NCI-H2196 treated with DMSO at 0.1 percent for 48 hours (cell line): Measurements from ENCODE around the gene CDKN2B-AS1.
A peak's percentile ranks its signal among the peaks of the same experiment; 100 is the strongest.
"Not testable (repeated sequence)": the region's sequence is repeated elsewhere in the genome, so short reads cannot be mapped to it uniquely, and the experiment has no call there.

ENCODE experiments used
- DNase-seq: peaks from one replicate; lab custom pipeline; 2025; ENCODE audit not compliant: unreplicated experiment; lab: John Stamatoyannopoulos, UW

CDKN2B-AS1 gene

GRCh38 chr9:21994556-21995005, at the start of gene CDKN2B-AS1:
CDKN2B-AS1 (plus strand) TSS chr9:21994791.
- peak; percentile 85 for DNase-seq

DNA sequence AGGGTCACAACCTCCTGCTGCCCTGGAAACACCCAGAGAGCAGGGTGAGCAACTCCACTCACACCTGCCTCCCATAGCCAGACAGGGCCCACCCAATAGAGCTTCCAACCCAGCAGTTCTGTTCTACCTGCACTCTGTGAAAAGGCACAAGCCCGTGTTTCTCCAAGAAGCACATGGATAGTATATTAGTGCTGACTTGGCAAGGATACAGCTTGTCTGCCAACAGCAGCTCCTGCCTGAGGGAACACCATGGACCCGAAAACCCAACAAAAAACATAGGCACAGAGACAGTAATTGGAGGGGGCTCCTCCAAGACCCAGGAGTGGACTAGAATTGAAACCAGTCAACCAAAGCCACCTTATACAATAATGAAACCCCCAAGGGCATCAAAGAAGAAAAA, 49.0 kb upstream of the CDKN2B-AS1 start:
- no peak for DNase-seq

DNA sequence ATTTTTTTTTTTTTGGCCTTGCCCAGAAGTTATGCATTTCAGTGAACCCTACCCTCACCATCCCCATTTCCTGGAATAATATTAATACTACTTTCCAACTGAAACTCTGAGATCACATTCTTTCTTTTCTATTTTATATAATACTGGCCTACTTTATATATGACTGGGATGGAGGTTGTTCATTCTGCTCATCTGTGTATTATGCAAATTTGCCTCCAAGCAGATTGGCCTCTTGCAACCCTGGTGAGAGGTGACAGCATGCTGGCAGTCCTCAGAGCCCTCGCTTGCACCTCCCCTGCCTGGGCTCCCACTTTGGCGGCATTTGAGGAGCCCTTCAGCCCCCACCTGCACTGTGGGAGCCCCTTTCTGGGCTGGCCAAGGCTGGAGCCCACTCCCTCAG, 35.8 kb upstream of the CDKN2B-AS1 start:
- DNase-seq: no peak

DNA sequence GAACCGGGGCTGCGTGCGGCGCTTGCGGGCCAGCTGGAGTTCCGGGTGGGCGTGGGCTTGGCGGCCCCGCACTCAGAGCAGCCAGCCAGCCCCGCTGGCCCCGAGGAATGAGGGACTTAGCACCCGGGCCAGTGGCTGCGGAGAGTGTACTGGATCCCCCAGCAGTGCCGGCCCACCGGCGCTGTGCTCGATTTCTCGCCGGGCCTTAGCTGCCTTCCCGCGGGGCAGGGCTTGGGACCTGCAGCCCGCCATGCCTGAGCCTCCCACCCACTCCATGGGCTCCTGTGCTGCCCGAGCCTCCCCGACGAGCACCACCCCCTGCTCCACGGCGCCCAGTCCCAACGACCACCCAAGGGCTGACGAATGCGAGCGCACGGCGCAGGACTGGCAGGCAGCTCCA, 35.3 kb upstream of the CDKN2B-AS1 start:
- DNase-seq: not testable (repeated sequence)

DNA sequence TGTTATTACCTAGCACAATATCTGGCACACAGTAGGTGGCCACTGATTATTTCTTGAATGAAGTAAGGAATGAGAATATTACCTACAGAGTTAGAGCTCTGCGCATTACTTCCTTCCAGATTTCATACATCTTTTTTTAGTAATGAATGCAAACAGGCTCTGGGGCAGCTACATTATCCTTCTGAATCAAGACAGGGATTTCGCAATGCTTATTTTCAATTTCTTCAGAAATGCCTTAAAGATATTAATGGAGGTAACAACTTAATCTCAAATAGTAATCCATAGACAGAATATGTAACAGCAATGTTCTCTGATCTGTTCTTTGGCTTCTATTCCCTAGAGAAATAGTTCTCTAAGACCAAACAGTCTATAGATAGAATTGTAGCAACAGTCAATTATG, 33.0 kb upstream of the CDKN2B-AS1 start:
- no peak for DNase-seq

GRCh38 chr9:21964925-21965385, 29.6 kb upstream of the CDKN2B-AS1 start:
- DNase-seq: no peak

DNA sequence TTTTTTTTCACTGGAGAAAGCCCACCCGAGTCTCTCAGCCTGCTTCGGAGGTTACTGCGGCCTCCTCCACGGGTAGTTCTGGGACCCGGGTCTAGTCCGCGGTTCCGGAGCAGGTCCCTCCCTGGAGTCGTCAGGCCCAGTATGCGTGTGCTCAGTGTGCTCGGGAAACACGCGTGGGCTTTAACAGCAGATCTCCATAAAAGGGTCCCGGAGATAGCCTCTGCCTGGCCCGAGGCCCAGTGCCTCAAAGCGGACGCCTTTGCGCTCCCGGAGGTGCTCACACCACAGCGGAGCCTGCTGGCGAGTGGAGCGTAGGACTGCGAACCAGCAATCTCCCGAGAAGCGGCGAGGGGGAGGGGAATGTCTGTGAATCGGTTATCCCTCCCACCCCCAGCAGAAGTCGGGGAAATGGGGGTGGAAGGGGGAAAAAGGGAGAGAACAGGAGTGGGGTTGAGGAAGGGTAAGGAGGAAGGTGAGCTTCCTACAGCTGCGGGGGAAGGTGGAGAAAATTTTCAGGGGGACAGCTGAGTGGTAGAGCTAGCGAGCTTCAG, 29.1 kb upstream of the CDKN2B-AS1 start:
- DNase-seq: no peak

DNA sequence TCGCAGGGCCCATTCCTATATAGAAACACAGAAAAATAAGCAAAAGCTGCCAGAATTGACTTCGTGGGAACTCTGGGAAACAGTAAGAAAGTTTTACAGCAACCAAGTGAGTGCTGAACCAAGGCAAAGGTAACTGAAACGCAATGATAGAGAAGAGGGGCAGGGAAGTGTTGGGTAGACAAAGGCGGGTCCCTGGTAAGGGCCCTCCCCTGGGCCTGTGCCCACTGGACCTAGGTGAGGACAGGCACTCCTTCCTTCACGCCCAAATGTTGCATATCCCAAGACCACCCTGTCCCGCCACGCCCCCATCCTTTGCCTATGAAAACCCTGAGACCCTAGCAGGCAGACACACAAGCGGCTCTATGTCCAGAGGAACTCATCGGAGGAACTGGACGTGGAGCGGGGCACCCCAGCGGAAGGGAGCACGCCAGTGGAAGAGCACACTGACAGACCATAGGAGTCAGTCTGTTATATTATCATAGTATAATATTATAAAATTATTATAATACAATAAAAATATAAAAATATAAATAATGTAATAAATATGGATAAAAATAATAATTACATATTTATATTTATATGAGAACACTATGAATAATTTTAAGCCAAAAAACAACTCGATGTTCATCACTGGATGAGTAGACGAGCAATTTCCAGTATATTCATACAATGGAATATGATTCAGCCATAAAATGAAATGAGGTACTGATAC, 28.3 kb upstream of the CDKN2B-AS1 start:
- no peak for DNase-seq

DNA sequence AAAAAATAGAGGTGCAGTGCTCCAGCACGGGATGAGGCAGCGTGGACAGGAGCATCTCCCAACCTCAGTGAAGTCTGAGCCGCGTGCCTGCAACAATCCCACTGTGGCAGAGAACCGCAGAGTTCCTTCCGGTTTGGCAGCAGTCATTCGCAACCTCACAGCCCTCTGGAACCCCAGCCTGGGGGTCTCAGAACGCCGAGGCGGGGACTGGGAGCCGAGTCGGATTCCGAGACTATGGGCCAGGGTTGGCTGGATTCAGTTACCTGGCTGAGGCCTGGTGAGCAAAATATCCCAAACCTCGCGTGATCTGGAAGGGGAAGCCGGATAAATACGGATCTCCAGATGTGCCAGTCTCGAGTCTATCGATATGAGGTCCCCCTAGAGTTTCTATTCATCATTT, 27.4 kb upstream of the CDKN2B-AS1 start:
- no peak for DNase-seq

- DNase-seq: no peak
Observed at GRCh38 chr9:21967702-21968101, 26.9 kb upstream of the CDKN2B-AS1 start.

DNA sequence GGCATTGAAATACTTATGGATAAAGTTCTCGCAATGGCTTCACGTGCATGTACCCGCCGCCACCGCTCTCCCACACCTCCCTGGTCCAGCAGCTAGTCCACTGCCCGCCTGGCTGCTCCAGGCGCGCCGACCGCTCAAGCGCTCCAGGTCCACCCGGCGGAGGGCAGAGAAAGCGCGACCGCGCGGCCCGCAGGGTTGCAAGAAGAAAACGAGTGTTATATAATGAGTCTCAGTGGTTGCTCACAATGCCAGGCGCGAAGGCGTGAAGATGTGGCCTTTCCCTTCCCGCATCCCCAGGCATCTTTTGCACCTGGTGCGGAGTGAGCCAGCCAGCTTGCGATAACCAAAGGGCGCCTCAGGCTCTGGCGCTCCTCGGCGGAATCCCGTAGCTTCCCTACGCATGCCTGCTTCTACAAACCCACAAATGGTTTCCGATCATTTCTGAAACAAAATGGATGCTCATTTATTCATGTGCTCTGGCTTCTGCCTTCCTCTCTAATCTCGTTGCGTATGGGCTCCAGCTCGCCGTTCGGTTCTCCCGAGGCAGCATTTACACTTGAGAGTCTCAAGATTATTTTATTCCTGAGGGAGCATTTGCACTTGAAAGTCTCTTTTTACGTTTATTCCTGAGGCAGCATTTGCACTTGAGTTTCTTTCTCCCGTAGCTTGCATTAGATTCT, 26.1 kb upstream of the CDKN2B-AS1 start:
- no peak for DNase-seq

DNA sequence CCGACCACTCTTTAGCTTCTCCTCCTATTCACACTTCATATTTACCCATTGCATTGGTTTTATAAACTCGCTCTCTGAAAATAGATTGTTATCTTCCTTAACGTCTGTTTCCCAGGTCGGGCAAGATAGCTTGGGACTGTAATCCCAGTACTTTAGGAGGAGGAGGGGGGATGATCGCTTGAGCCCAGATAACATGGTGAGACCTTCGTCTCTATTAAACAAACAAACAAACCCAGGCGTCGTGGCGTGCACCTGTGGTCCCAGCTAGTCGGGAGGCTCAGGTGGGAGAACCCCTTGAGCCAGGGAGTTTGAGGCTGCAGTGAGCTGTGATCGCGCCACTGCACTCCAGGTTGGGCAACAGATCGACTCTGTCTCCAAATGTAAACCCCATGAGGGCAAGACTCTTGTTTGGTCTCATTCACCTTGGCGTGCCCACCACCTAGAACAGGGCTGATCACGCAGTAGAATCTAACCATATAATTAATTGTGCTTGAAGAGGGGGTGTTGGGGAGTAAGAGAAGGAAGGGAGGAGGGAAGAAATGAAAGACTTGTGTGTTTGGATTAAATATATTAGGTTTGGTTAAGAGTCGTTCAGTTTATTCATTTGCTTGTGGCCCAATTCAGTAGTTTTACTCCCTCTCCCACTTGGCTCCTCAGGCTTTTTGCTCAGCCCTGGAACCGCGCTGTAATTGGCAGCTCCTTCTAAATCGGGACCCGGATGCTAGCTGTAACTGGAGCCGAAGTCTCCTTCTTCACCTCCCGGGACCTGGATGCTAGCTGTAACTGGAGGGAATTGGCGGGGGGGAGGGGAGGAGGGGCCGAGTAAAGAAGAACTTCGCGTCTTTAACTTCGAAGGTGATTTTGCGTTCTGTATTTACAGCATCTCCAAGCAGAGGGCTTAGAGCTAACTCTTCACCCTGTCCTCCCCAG, 25.3 kb upstream of the CDKN2B-AS1 start:
- no peak for DNase-seq

DNA sequence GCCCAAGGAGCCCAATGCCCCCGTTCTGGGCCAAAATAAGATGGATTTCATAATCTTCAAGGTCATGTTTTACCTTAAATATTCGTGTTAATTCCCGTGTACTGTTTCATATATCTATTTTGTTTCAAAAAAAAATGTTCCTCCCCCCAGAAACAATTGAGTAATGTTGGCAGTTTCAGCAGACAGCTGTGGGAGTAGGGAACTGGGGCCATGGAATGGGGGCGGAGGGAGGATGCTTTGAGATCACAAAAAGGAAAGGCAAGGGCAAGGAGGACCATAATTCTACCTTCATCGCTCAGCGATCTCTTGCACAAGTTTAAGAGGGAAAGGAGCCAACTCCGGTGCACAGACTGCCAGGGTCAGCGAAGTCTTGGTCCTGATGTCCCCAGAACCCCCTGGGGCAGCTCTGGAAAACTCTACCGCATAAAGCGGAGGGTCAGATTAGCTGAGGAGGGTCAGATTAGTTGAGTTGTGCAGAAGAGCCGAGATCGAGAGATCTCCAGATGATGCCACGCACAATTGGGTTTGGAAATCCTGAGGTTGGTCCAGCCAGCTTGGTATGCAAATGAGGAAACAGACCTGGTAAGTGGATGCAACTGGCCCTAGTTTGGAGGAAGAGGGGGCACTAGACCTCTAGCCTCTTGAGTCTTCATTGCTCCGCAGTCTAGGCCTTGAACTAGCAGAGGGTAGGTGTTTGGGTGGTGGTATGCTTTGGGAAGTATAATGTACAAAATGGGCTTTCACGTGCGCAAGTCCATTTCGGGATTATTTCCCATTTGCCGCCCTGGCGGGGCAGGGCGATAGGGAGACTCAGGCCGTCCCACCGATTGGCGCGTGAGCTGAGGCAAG, 24.4 kb upstream of the CDKN2B-AS1 start:
- no peak for DNase-seq

DNA sequence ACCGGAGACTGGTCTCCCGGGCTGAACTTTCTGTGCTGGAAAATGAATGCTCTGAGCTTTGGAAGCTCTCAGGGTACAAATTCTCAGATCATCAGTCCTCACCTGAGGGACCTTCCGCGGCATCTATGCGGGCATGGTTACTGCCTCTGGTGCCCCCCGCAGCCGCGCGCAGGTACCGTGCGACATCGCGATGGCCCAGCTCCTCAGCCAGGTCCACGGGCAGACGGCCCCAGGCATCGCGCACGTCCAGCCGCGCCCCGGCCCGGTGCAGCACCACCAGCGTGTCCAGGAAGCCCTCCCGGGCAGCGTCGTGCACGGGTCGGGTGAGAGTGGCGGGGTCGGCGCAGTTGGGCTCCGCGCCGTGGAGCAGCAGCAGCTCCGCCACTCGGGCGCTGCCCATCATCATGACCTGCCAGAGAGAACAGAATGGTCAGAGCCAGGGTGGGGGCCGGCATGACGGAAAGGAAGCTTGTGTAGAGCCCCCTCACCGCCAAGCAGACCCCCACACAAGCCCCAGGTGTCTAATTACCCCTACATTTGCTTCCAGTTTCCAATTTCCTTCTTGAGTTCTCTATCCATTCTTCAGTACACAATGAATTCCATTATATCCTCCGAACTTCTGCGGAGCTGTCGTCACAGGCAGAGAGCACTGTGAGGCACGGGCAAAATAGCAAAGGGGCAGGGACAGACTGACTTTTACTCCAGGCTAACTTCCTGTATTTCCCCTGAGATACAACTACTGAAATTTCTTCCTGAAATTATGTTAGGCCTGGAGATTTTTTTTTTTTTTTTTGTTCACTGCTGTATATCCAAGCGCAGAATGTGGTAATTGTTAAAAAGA, 23.6 kb upstream of the CDKN2B-AS1 start:
- no peak for DNase-seq

DNA sequence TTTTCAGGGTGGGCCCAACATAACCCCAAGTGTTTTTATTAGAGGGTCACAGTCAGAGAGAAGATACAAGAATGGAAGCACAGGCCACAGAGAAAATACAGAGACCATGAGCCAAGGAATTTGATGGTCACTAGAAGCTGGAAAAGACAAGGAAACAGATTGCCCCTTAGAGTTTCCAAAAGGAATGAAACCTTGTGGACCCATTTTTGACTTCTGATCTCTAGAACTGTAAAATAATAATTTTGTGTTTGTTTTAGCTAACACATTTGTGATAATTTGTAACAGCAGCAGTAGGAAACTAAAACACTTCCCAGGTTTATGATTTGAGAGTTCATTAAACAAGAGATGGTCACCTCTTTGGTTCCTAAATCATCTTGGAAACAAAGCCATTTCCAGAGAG, 22.2 kb upstream of the CDKN2B-AS1 start:
- DNase-seq: no peak

DNA sequence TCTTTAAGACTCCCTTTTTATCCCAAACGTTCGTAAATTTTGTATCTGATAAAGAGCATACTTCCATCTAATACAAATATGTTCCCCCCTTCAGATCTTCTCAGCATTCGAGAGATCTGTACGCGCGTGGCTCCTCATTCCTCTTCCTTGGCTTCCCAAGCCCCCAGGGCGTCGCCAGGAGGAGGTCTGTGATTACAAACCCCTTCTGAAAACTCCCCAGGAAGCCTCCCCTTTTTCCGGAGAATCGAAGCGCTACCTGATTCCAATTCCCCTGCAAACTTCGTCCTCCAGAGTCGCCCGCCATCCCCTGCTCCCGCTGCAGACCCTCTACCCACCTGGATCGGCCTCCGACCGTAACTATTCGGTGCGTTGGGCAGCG, 20.3 kb upstream of the CDKN2B-AS1 start:
- no peak for DNase-seq

GRCh38 chr9:21974722-21975409, 19.7 kb upstream of the CDKN2B-AS1 start:
- peak; percentile 73 for DNase-seq

- no peak for DNase-seq
Observed at GRCh38 chr9:21976334-21976875, 18.2 kb upstream of the CDKN2B-AS1 start.

DNA sequence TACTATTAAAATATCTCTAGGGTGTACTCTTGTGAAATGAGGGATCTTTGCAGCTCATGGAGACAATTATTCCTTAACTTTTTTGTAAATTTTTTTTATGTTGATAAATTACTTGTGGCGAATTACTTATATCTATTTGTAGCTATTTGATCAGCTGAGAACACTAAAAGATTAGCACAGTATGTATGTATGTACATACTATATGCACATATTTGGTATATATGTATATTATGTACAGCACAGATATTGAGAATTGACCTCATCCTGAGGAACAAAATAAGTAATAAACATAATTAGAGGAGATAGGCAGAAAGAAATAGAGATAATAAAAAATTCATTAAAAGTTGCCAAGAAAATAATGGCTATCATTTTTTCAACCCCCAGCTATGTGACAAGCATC, 12.2 kb upstream of the CDKN2B-AS1 start:
- no peak for DNase-seq
